GM04504 (cell line): ENCODE results near the gene DGKD.

ENCODE experiments used
- DNase-seq: peaks from one replicate; pipeline ENCODE4 v3.0.0-alpha.2; 2012; ENCODE audit warnings: low read depth

The DGKD gene

GRCh38 chr2:233412405-233412804, 58.1 kb downstream of the DGKD start:
- no peak for DNase-seq

- DNase-seq: no peak
Measured at GRCh38 chr2:233413046-233413445, 58.8 kb downstream of the DGKD start.

GRCh38 chr2:233413559-233414272, 59.4 kb downstream of the DGKD start:
- no peak for DNase-seq

- DNase-seq: no peak
Measured at GRCh38 chr2:233414273-233414654, 60.0 kb downstream of the DGKD start.

GRCh38 chr2:233414777-233415570, 60.7 kb downstream of the DGKD start:
- no peak for DNase-seq

GRCh38 chr2:233416199-233416598, 61.9 kb downstream of the DGKD start:
- DNase-seq: no peak

- DNase-seq: no peak
Measured at GRCh38 chr2:233416706-233417105, 62.4 kb downstream of the DGKD start.

GRCh38 chr2:233417282-233417681, 63.0 kb downstream of the DGKD start:
- no peak for DNase-seq

- no peak for DNase-seq
Measured at GRCh38 chr2:233418052-233418760, 63.9 kb downstream of the DGKD start.

- no peak for DNase-seq
Measured at GRCh38 chr2:233418761-233419546, 64.7 kb downstream of the DGKD start.

GRCh38 chr2:233419602-233420391, 65.5 kb downstream of the DGKD start:
- no peak for DNase-seq

GRCh38 chr2:233421091-233421816, 67.0 kb downstream of the DGKD start:
- no peak for DNase-seq

GRCh38 chr2:233422050-233422639, 67.9 kb downstream of the DGKD start:
- no peak for DNase-seq

- no peak for DNase-seq
Measured at GRCh38 chr2:233422649-233423551, 68.6 kb downstream of the DGKD start.

- DNase-seq: no peak
Measured at GRCh38 chr2:233423552-233423860, 69.2 kb downstream of the DGKD start.

GRCh38 chr2:233424154-233424951, 70.1 kb downstream of the DGKD start:
- no peak for DNase-seq

- no peak for DNase-seq
Measured at GRCh38 chr2:233426619-233427342, 72.5 kb downstream of the DGKD start.

- DNase-seq: no peak
Measured at GRCh38 chr2:233428008-233428407, 73.7 kb downstream of the DGKD start.
